PC-9 (cell line): Measurements from ENCODE around the gene SPTAN1. TPM values are rescaled to one million over a fixed set of nuclear protein-coding genes. Genes with fewer than 3 reads are reported as not detected.

Source experiments
- BruUV-seq: library from RNA; stranded (reverse); fragments of 400-500 nt; replicated peaks from 2 replicates; lab custom pipeline; 2021; lab: Mats Ljungman, UMichigan
- CTCF ChIA-PET: fragments of 300-600 bp; sonication (Branson Sonifier 250); formaldehyde crosslinking; loops from one replicate; lab custom pipeline; 2022; ENCODE audit warnings: antibody characterized with exemption; lab: Charles Lee
- POLR2A ChIA-PET: fragments of 300-600 bp; sonication (Branson Sonifier 250); formaldehyde crosslinking; loops from one replicate; lab custom pipeline; 2022; ENCODE audit warnings: antibody characterized with exemption; ENCODE audit not compliant: unreplicated experiment; lab: Charles Lee
- DNase-seq, 2 experiments: peaks; one replicate each; pipeline versions ENCODE4 v3.0.0 to v3.0.0-alpha.2; 2015 to 2022; ENCODE audit warnings: mixed read lengths in 1 of 2
- H2AFZ ChIP-seq: fragments of 200-600 bp; sonication (generic); 2 replicates; pipeline ENCODE4 v1.8.1; 2017; ENCODE audit warnings: antibody characterized with exemption
- H3F3A ChIP-seq: fragments of 200-600 bp; sonication (generic); 2 replicates; pipeline ENCODE4 v1.8.1; 2017; ENCODE audit warnings: antibody characterized with exemption, mild to moderate bottlenecking, low read depth; ENCODE audit not compliant: insufficient read depth
- H3K27ac ChIP-seq: fragments of 200-600 bp; sonication (generic); 2 replicates; pipeline ENCODE4 v1.6.1; 2016; ENCODE audit warnings: mixed run types
- H3K27me3 ChIP-seq: fragments of 200-600 bp; sonication (generic); 2 replicates; pipeline ENCODE4 v1.6.1; 2016; ENCODE audit warnings: low read depth, mixed run types; ENCODE audit not compliant: insufficient read depth
- H3K36me3 ChIP-seq: fragments of 200-600 bp; sonication (generic); 2 replicates; pipeline ENCODE4 v1.6.1; 2016; ENCODE audit warnings: low read depth, mixed run types
- H3K4me1 ChIP-seq: fragments of 200-600 bp; sonication (generic); replicated peaks from 2 replicates; pipeline ENCODE4 v1.6.1; 2016; ENCODE audit warnings: mixed run types; ENCODE audit not compliant: insufficient read depth
- H3K4me2 ChIP-seq: fragments of 200-600 bp; sonication (generic); 2 replicates; pipeline ENCODE4 v1.6.1; 2017; ENCODE audit warnings: mixed run types
- H3K4me3 ChIP-seq: fragments of 200-600 bp; sonication (generic); 2 replicates; pipeline ENCODE4 v1.6.1; 2016; ENCODE audit warnings: mixed run types
- H3K79me2 ChIP-seq: fragments of 200-600 bp; sonication (generic); 2 replicates; pipeline ENCODE4 v1.6.1; 2017; ENCODE audit warnings: low read depth, mixed run types
- H3K9me2 ChIP-seq: fragments of 200-600 bp; sonication (generic); 2 replicates; pipeline ENCODE4 v1.8.1; 2017; ENCODE audit warnings: mild to moderate bottlenecking; ENCODE audit not compliant: insufficient read depth
- H3K9me3 ChIP-seq: fragments of 200-600 bp; sonication (generic); 2 replicates; pipeline ENCODE4 v1.8.1; 2016; ENCODE audit warnings: low read depth; ENCODE audit not compliant: insufficient read depth
- H4K20me1 ChIP-seq: fragments of 200-600 bp; sonication (generic); 2 replicates; pipeline ENCODE4 v1.8.1; 2017; ENCODE audit not compliant: insufficient read depth
- EZH2 ChIP-seq: fragments of 200-600 bp; sonication (generic); IDR thresholded peaks from 2 replicates; pipeline ENCODE4 v1.8.0; 2017; ENCODE audit warnings: antibody characterized with exemption, low read depth
- intact Hi-C: fragments of 100-400 bp; cut with micrococcal nuclease; formaldehyde crosslinking; loops from one replicate; pipeline ENCODE4 v1.10.0; 2022; ENCODE audit not compliant: unreplicated experiment
- total RNA-seq: library from RNA; stranded (reverse); gene quantifications from 2 replicates; pipeline ENCODE4 v1.2.3, GENCODE V29; 2021
- TF ChIP-seq, protein P1 (sequence below): fragments of 200-600 bp; sonication (generic); conservative IDR thresholded peaks from 2 replicates; pipeline ENCODE4 v1.6.1; 2017; ENCODE audit warnings: mixed run types, antibody characterized with exemption, mild to moderate bottlenecking, moderate library complexity

The SPTAN1 gene
- total RNA-seq, 1 experiment from 2014 or later: 214 TPM

DNA sequence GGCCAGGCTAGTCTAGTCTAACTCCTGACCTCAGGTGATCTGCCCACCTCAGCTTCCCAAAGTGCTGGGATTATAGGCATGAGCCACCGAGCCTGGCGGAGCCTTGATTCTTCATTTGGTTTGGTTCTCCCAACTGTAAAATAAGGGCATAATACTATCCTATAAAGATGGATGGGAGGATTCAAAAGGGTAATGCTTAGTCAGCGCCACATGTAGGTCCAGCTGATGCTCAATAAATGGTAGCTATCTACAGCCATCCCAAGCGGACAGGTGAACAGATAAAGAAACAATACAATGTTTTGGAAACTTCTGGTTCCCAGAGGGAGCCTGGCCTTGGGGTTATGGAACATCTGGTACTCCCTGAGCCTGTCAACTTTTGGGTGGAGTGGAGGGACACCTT lies 123.0 kb downstream of the SPTAN1 start:
- ChIA-PET CTCF (no interaction called here), POLR2A (interaction anchor here (0.6 kb wide), 2 partner anchors 14 to 154 kb away, joined by 3 to 6 read pairs; partner anchors contain the start of gene SPOUT1)
- TF ChIP-seq, protein P1, sequence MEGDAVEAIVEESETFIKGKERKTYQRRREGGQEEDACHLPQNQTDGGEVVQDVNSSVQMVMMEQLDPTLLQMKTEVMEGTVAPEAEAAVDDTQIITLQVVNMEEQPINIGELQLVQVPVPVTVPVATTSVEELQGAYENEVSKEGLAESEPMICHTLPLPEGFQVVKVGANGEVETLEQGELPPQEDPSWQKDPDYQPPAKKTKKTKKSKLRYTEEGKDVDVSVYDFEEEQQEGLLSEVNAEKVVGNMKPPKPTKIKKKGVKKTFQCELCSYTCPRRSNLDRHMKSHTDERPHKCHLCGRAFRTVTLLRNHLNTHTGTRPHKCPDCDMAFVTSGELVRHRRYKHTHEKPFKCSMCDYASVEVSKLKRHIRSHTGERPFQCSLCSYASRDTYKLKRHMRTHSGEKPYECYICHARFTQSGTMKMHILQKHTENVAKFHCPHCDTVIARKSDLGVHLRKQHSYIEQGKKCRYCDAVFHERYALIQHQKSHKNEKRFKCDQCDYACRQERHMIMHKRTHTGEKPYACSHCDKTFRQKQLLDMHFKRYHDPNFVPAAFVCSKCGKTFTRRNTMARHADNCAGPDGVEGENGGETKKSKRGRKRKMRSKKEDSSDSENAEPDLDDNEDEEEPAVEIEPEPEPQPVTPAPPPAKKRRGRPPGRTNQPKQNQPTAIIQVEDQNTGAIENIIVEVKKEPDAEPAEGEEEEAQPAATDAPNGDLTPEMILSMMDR: no peak
- no peak for TF ChIP-seq EZH2
- H3K27ac ChIP-seq: no peak overlapping the region
- no peak overlapping the region for H3K4me2 ChIP-seq
- no peaks in the 10 kb centered on the region for H3K4me1 ChIP-seq
- H4K20me1 ChIP-seq: no peaks in the 10 kb centered on the region
- DNase-seq: no peak
- no TSS peak for BruUV-seq
- no peak overlapping the region for H2AFZ ChIP-seq
- no peak overlapping the region for H3K4me3 ChIP-seq
- no peaks in the 10 kb centered on the region for H3K36me3 ChIP-seq
- no peaks in the 10 kb centered on the region for H3K9me3 ChIP-seq
- 0 out of 2 replicates have a peak, but pooled peaks cover 4% of the 10 kb centered on the region for H3K79me2 ChIP-seq
- H3F3A ChIP-seq: no peaks in the 10 kb centered on the region; the same call in 1 of the 2 replicates
- H3K9me2 ChIP-seq: no peaks in the 10 kb centered on the region
- H3K27me3 ChIP-seq: no peaks in the 10 kb centered on the region
- intact Hi-C loops: no loop called here

DNA sequence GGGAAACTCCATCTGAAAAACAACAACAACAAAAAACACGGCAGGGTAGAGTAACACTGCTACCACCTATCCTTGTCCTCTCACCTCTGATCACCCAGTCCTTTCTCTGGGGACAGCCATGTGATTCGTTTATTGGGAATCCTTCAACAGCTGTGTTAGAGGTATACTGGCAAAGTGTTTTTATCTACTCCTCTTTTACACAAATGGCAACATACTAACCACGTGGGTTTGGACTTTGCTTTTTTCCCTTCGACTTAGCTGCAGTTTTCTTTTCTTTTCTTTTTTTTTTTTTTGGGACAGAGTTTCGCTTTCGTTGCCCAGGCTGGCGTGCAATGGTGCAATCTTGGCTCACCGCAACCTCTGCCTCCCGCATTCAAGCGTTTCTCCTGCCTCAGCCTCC lies 125.4 kb downstream of the SPTAN1 start:
- Histone ChIP-seq H2AFZ (no peak overlapping the region), H3K36me3 (no peaks in the 10 kb centered on the region), H3K4me1 (peaks cover 6% of the 10 kb centered on the region; the same call in 1 of the 2 replicates), H3K27me3 (no peaks in the 10 kb centered on the region), H3K9me2 (no peaks in the 10 kb centered on the region), H4K20me1 (no peaks in the 10 kb centered on the region), H3K27ac (no peak overlapping the region), H3K79me2 (peaks cover 23% of the 10 kb centered on the region), H3K4me2 (no peak overlapping the region), H3F3A (peaks cover 11% of the 10 kb centered on the region), H3K4me3 (no peak overlapping the region), H3K9me3 (no peaks in the 10 kb centered on the region)
- BruUV-seq: no TSS peak
- TF ChIP-seq EZH2: no peak
- TF ChIP-seq, protein P1: no peak
- DNase-seq: no peak
- ChIA-PET POLR2A (no interaction called here), CTCF (no interaction called here)
- intact Hi-C loops: no loop called here

Other genes starting within 250 kb of the SPTAN1 start
- gene TRUB2, start 230.1 kb upstream of the SPTAN1 start, total RNA-seq: 47.6 and 62.1 TPM in 2 replicates
- gene COQ4, start 229.7 kb upstream of the SPTAN1 start, total RNA-seq: 81.8 and 89.5 TPM in 2 replicates
- gene SLC27A4, start 212.1 kb upstream of the SPTAN1 start, total RNA-seq: 27.3 and 30.4 TPM in 2 replicates
- 98.1 and 101 TPM in 2 replicates for gene URM1, start 181.2 kb upstream of the SPTAN1 start, total RNA-seq
- gene CERCAM, start 131.7 kb upstream of the SPTAN1 start, total RNA-seq: 87.2 and 111 TPM in 2 replicates
- gene ODF2, start 96.6 kb upstream of the SPTAN1 start, total RNA-seq: 49.4 and 58.2 TPM in 2 replicates
- gene GLE1, start 47.9 kb upstream of the SPTAN1 start, total RNA-seq: 67.2 and 74.2 TPM in 2 replicates
- 225 and 263 TPM in 2 replicates for gene DYNC2I2, start 104.3 kb downstream of the SPTAN1 start, total RNA-seq
- gene SET, start 136.6 kb downstream of the SPTAN1 start, total RNA-seq: 539 and 738 TPM in 2 replicates
- gene PKN3, start 149.9 kb downstream of the SPTAN1 start, total RNA-seq: 5.5 and 9.1 TPM in 2 replicates
- 102 and 133 TPM in 2 replicates for gene ZDHHC12, start 171.5 kb downstream of the SPTAN1 start, total RNA-seq
- gene ZER1, start 219.3 kb downstream of the SPTAN1 start, total RNA-seq: 65.2 and 70.0 TPM in 2 replicates
- gene TBC1D13, start 234.7 kb downstream of the SPTAN1 start, total RNA-seq: 38.2 and 41.9 TPM in 2 replicates